Inflammatory macrophage treated with lipopolysaccharide for 4 hours (primary cell): ENCODE data around the gene MRPL10.

Experiments used
- DNase-seq: peaks from one replicate; pipeline ENCODE4 v3.0.0-alpha.2; 2020

Gene MRPL10

DNA sequence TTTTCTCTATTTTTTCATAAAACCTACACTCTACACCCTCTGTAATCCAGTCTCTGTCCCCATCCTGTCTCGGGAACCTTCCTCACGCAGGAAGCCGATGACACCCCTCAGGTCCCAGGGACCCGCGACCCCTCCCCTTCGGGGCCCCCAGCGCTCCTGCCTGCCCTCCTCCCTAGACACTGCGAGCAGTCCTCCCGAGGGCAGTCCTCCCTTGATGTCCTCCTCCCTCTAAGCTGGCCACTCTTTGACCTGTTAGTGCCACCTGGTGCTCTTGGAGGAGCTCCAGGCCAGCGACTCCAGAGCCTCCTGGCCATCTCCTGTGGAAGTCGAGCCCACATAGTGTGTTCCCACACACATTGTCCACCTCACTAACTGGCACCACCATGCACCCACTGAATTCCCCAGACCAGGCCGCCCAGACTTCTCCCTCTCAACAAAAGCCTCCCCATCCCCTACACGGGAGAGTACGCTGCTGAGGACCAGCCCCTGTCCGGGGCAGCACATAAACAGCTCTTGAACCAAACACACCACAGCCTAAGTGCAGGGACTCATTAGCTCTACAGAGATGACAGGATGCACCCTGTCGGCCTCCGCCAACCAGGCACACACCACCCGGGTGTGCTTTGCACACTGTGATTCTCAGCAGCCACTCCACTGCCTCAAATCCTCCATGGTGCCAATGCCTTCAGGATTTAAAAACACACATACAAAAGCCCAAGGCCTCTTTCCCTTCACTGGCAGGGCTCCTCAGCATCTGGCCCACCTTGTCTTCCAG is 19.0 kb downstream of the MRPL10 start:
- no peak for DNase-seq

DNA sequence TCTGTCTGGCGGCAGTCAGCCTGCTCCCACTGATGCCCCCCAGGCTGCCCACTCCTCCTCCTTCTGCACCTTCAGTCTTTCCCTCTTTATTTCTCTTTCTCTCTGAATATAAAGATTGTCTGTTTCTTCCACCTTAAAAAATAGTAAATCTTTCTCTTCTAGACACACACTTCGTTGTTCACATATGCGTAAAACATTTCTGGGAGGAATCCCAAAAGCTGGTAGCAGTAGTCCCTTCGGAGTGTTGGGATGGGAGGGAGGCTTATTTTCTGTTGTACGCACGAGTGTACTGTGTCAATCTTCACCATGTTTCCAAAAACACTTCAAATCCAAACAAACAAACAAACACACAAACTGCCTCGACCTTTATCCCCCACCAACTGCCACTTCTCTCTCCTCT is 19.6 kb downstream of the MRPL10 start:
- DNase-seq: no peak

DNA sequence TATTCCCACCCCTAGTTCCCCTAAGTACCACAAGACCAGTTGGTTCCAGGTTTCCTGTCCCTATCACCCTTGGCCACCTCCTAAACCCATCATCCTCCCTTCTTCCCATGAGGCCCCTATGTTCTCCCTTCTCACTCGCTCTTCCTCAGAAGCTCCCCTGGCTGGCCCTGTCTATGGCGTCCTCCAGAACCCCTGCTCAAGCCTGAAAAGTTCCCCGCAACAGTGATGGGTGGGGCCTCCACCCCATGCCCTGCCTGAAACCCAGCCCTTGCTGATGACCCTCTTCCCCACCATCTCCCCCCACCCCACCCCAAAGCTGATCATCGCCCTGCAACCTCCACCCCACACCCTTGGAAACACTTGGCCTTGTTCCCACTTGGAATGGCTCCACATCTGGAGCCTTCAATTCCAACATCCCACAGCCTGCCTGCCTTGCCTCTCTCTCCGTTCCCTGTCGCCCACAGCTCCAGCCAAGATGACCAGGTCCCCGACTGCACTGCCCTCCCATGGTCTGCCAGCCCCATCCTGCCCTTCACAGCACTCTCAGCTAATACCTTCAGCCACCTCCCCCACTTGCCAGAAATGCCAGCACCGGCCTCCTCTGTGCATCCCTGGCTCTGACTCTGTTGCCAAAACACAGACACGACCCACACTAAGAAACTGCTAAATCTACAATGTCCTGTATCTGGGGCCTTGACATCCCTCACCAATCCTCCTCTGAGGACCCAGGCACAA is 20.3 kb downstream of the MRPL10 start:
- DNase-seq: no peak

DNA sequence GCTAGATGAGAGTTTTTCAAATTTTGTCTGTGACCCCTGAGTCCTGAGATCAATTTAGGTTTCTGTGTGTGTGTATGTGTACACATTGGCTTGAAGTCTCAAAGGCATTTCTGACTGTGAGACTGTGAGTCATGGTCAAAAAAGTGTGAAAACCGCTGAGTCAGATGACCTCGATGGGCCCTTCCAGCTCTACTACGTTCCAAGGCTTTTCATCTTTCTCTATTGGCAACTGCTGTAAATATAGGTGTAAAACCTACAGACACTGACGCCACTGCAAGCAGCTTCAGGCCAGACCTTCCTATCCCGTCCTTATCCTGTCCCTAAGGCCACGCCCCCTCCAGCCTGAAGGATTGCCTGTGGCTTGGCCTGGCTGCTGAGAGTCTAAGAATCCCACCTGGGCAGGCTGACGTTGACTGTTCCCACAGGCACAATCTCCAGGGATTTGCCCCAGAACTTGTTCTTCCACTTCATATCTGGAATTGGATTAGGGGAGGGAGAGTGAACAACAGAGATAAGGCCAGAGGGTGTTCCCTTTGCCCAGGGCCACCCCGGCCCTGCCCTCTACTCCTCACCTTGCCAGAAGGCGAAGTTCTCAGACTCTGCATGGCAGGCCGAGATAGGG is 21.0 kb downstream of the MRPL10 start:
- no peak for DNase-seq

DNA sequence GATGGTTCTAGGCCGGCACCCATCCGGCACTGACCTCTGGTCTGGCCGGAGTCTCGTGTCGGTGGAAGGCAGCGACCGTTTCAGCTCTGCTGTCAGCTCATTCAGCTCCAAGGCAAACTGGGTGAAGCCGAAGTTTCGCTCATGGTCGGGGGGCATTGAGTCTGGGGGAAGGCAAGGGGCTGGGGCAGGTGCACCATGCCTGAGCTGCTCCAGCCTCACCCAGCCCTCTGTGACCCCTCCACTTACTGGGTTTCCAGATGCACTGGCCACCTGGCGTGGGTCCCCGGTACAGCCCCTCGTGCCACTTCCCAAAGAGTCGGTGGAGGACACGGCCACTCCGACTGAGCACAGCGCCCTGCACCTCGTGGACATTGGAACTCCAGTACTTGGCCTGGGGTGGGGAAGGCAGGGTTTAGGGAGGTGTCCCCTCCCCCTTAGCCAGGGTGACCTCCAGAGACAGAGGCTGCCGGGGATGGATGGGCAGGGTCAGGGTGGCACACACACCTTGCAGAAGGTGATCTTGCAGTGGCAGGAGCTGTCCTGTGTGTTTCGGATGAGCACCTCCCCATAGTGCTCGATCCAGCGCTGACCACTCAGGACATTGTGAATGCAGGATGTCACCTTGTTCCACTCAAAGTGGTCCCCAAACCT is 22.4 kb downstream of the MRPL10 start:
- DNase-seq: no peak

DNA sequence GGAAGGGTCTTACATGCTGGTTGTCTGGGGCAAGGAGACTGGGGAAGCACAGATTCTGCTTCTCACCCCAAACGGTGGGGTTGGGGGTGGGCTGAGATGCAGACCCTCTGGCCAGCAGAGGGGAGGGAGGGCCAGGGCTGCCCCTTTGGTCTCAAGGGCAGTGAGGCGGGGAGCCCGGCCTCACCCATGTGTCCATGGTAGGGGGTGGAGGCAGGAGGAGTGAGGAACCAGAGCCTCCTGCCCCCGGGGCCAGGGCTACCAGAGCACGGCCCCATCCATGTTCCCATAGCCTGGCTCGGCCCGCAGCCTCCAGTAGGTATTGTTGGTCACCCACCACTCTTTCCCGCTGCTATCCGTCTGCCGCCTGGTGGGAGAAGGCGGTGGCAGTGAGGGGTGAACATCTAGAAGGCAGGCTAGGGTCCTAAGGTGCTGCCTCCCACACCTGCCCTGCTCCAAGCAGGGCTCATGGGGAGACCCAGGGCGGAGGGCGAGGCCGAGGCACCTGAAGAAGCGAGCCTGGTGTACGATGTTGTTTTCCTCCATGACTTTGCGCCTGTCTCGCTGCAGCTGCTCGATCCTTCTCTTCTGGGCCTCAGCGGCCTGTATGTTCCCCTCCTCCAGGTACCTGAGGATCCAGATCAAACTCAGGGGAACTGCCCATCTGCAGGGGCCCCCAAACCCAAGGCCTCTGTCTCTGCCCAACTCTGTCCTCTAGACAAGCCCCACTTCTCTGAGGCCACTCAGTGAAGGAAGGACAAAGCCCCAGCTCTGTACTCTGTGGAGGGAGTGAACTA is 23.1 kb downstream of the MRPL10 start:
- no peak for DNase-seq

DNA sequence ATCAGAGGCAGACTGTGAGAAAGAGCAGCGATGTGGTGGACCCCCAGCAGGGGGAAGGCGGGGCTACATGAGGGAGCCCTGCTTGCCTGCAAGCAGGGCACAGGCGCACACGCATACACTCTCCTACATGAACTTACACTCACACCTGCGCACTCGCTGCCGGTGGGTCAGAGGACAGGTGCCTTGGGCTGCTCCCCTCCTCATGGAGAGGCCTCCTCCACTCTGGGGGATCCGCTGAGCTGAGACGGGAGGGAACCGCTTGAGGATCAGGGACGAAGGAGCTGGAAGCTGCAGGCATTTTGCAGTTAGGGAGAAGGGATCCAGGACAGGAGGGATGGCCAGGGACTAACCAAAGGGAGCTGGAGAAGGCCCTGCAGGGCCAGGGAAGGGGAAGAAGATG is 23.9 kb downstream of the MRPL10 start:
- DNase-seq: no peak

DNA sequence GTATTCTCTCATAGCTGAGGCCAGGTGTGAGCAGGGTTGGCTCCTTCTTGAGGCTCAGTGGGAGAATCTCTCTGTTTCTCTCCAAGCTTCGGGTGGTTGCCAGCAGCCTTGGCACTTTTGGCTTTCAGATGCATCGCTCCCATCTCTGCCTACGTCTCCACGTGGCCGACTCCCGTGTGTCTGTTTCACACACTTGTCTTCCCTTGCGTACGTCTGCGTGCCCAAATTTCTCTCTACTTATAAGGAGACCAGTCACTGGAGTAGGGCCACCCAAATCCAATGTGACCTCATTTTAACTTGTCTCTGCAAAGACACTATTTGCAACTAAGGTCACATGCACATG is 24.5 kb downstream of the MRPL10 start:
- no peak for DNase-seq

DNA sequence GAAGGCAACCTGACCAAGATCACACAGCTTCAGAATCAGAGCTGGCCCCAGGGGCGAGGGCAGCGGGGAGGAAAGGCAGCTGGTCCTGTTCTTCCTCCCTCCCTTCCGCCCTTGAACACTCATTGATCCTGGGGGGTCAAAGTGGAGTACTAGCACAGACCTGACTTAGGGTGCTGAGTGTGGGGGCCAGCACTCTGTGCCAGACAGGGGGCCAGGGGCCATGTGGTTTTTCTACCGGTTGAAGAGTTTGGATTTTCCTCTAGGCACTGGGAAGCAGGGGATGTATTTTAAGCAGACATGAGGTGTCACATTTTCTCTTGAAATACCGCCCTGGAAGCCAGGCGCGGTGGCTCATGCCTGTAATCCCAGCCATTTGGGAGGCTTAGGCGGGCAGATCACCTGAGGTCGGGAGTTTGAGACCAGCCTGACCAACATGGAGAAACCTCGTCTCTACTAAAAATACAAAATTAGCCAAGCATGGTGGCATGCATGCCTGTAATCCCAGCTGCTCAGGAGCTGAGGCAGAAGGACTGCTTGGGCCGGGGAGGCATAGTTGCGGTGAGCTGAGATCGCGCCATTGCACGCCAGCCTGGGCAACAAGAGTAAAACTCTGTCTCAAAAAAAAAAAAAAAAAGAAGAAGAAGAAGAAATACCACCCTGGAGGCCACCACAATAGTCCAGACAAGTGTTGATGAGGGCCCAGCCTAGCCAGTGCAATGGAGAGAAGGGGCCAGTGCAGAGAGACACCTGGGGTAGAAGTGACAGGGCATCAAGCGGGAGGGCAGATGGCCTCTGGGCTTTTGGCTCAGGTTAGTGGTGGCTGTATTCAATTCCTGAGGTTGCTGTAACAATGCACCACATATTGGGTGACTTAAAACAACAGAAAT is 25.1 kb downstream of the MRPL10 start:
- no peak for DNase-seq

DNA sequence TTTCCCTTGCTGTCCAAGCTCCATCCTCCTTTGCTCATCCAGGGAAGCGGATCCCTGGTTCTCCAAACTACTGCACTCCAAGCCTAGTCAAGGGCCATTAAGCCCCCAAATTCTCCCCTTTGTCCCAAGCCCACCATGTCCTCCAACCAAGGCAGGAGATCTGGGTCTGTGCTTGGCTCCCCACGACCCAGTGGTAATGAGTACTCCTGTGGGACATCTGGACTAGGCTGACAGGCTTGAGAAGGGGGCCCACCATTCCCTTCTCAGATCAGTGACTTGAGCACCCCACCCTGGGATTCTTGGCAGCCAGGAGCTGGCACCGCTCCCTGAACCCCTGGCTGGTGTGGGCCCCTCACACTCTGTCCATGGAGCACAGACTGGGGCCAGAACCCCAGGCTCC is 26.9 kb downstream of the MRPL10 start:
- DNase-seq: no peak

DNA sequence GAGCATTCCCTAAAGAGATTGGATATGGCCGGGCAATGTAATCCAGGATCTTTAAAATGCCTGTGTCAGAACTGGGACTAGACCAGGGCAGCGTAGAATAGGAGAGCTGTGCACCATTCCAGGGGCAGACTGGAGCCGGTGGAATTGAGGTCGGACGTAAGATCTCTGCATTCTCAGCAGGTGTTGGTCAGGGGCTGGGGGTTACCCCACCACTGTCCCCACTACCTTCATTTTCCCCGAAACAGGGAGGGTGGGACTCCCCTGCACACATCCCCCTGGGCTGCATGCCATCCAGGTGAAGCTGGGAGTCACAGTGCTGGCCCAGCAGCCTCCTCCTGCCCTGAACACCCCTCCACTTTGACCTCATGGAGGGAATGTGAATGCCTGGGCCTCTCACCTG is 27.6 kb downstream of the MRPL10 start:
- no peak for DNase-seq

DNA sequence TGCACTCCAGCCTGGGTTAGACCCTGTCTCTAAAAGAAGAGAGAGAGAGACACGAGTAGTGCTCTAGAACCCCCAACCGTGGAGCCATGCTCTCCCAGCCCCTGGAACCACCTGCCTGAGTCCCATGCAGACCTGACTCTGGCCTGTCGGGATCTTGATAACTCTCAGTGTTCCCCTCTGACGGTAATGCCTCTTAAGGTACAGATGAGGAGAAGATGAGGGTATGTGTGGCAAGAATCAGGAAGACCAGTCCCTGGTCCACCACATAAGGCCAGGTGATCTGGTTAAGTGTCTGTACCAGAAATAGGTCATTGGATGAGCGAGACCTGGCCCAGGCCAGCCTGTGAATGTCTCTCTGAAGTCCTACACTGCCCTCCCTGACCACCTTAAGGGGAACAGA is 28.1 kb downstream of the MRPL10 start:
- no peak for DNase-seq

DNA sequence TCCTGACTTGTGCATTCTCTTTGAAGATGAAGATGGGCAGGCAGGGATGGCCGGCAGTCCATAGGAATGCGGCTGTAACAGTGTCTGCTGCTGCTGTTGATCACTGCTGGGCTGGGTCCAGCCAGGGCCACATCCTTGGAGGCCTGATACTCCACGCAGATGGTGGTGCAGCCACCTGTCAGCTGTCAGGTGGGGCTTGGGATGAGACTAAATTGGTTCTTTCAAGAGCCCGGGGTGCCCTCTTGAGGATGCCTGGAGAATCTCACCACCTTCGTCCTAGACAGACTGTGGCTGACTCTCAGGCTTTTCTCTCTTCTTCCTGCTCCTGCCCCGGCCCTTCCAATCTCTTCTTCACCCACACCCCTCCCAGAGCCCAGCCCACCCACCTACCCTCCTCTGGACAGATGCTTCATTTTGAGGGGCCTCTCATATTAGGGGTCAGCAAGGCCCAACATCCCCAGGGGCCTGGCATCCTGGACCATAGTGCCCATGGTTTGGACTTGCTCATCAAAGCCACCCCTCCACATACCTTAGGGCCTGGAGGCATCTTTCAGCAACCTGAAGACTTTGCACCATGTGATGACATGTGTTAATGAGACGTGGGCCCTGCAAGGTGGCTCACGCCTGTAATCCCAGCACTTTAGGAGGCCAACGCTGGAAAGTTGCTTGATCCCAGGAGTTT is 28.9 kb downstream of the MRPL10 start:
- DNase-seq: peak; percentile 35

DNA sequence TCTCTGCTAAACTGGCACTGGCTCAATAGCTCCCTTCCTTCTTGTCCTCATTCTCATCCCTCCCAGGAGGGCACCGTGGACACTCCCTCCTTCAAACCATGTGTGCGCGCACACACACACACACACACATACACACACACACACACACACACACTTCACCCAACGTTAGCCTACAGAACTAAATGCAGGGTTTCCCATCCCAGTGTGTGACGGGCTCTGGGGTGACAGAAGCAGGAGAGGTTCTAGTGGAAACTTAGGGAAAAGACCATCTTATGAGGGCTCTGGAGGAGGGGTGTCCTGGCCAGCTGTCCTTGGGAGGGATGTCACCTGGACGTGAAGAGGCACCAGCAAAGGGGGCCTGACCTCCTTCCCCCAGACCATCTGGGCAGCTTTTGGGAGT is 29.4 kb downstream of the MRPL10 start:
- no peak for DNase-seq

DNA sequence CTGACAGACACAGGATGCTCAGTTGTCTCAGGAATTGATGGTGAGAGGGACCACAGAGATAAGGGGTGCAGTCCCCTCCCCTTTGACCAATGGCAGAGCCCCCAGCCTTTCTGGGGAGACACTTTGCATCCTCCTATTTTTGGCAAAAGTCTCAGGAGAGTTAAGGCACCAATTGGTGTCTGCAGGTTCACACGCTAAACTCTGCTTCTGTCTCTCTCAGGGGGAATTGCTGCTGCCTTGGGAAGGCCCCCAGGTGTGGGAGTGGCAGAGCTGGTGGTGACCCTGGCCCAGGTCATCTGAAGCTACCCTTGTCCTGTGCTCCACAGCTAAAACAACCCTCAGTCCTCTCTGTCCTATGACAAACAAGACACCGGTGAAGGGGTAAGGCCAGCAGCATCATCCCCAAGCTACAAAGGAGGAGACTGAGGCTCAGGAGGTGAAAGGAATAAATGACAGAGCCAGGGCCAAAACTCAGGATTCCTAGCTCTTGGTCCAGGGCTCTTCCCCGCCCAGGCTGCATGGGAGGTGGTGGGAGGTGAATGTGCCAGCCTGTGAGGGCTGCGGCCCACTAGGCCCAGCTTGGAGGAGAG is 30.1 kb downstream of the MRPL10 start:
- no peak for DNase-seq

DNA sequence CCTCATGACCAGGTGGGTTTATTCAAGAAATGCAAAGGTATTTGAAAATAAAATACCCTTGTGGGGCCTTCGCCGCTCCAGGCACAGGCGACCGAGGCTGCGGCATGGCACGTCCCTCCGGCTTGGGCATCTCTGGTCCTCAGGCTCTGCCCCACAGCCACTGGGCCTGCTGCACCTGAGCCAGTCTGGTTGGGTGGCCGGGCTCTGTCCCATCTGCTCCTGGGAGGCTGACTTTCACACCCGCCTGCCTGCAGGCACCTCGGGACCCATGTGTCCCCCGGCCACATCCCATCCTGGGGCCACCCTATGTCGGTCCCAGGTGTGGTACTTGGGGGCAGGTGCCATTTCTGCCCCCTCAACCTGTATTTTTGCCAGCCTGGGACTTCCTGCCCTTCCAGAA is 30.7 kb downstream of the MRPL10 start:
- no peak for DNase-seq

DNA sequence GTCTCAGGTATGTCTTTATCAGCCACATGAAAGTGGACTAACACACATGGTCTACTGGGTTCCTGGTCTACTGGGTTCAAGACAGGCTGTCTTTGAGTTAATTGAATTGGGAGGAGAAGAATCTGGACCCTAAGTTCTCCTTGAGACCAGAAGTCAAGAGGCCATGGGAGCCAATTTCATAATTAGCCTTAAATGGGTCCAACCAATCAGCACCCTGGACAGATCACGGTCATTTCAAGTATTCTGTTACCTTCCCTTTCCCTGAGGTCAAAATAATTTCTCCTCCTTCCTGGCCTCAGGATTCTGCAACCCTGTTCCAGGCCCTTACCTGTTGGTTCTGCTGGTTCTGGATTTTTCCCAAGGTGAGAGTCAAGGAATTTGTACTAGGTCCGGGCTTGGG is 33.5 kb downstream of the MRPL10 start:
- DNase-seq: no peak

DNA sequence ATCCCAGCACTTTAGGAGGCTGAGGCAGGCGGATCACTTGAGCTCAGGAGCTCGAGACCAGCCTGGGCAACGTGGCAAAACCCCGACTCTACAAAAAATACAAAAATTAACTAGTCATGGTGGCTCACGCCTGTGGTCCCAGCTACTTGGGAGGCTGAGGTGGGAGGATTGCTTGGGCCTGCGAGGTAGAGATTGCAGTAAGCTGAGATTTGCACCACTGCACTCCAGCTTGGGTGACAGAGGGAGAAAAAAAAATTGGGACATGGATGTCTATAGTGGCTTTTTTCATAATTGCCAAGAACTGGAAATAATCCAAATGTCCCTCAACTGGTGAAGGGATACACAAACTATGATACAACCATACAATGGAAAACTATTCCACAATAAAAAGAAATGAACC is 38.4 kb downstream of the MRPL10 start:
- DNase-seq: no peak

DNA sequence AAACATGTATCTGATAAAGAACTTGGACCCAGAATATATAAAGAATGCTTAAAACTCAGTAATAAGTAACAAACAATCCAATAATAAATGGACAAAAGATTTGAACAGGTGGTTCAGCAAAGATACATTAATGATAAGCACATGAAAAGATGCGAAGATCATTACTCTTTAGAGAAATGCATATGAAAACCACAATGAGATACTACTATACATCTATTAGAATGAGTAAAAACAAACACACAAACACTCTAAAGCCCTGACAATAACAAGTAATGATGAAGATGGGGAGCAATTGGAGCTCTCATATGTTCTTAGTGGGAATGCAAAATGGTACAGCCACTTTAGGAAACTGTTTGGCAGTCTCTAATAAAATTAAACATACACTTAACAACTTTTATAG is 38.9 kb downstream of the MRPL10 start:
- no peak for DNase-seq

DNA sequence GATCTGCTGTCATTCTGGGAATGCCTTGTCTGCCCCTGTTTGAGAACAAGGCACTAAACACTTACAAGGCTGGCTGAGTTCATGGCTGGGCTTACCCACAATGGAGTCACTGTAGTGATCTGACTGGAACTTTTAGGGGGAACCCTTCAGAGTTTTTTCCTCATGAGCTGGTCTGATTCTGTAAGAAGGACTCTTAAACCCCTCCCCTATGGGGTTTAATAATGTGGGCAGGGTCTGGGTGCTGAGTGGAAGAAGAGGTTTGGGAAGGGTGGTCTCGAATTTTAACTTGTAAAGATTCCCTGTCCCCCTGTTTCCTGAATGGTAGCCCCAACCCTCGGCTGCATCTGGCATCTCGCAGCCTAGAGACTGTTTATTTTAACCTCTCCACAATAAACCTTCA is 40.3 kb downstream of the MRPL10 start:
- no peak for DNase-seq
